ENCODE data around the gene GRIN1. TPM values are rescaled to one million over a fixed set of nuclear protein-coding genes. Genes with fewer than 3 reads are reported as not detected.
A peak's percentile ranks its signal among the peaks of the same experiment; 100 is the strongest.

Gene GRIN1
- total RNA-seq, 1 donor from 2014 or later, result not detected

DNA sequence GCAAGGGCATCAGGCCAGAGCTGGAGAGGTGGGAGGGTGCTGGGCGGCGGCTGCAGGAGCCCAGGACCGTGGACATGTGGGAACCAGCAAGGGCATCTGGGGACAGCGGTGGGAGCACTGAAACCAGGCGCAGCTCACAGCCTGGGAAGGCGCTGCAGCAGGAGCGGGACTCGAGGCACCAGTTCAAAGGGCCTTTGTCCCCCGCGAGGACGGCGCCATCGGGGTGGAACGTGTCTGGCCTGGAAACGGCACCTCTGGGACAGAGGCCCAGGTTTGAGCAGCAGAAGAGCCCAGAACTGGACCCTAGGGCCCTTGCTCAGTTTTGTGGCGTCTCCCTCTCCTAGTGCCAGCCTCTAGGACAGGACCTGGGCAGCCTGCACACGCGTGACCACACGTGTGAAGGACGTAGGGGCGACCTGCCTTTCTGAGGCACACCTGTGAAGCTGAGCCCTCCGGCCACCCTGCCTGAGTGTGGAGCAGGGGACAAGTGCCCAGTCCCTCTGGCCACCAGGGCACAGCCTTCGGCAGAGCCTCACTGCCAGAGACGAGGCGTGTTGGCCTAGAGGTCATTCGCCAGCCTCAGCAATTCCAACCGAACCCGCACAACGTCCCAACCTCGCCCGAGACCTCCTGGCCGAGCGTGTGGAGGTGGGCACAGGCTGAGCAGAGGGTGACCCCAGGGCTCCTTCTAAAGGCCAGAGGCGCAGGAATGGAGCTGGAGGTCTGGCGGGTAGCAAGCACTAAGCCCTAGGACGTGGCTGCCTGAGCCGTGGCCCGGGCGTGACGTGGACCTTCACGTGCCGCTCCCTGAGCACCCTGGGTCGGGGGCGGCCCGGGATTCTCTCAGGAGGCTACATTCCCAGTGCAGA lies 35.1 kb downstream of the GRIN1 start:
- DNase-seq (ENCODE audit: extremely low read depth, low read depth, low spot score), result no peak

DNA sequence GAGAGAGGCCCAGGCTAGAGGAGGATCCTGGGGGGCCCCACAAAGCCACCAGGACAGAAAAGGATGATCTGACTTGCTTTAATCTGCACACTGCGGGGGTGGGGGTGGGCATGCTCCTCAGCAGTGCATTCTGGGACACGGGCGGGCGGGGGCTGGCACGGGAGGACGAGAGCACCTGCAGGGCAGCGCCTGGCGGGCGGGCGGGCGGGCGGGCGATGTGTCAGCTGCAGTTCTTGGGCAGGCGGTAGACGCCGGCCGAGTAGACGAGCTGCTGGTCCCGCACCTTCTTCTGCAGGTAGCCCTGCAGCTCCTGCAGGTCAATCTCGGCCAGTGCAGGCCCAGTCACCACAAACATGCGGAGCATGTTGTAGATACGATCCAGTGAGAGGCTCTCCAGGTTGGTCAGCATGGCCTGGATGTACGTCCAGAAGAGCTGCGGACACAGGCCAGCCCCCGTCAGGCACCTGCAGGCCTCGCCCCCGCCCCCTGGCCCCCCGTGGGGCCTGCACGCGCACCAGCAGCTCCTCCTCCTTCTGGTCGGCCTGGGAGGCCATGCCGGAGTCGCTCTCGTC lies 35.9 kb downstream of the GRIN1 start:
- DNase-seq (ENCODE audit: extremely low read depth, low read depth, low spot score), result no peak

- DNase-seq (ENCODE audit: extremely low read depth, low read depth, low spot score), result no peak
Measured at GRCh38 chr9:137175345-137175961, 36.5 kb downstream of the GRIN1 start.

DNA sequence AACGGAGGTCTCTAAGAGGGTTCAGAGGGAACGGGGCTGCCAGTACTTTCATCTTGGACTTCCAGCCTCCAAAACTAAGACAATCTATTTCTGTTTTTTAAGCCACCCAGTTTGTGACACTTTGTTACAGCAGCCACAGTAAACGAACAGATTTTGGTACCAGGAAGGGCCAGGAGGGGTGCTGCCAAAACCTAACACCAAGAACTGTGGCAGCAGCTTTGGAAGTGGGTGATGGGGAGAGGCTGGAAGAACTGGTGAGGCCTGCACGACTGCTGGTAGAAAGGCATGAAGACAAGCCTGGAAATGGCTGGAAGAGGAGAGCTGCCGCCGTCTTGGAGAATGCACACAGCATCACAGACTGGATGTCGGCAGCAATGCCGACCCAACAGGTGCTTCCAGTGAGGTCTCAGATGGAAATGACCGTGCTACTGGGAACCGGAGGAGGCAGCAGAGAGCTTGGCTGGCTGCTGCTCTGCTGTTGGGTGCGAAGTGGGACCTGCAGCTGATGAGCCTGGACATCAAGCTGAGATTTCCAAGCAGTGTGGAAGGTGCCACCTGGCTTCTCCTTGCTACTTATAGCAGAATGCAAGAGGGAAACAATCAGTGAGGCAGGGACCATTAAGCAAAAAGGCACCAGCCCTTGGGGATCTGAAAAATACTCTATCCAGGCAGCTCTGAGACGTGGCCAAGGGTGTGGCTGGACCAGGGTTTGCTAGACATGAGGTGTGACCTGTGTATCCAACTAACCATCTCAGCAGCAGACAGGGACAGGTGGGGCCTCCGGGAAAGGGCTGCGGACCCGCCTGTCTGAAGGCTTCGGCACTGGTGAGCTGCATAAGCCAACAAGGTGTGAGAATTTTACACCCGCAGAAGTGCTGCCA lies 37.6 kb downstream of the GRIN1 start:
- DNase-seq (ENCODE audit: extremely low read depth, low read depth, low spot score), result no peak

DNA sequence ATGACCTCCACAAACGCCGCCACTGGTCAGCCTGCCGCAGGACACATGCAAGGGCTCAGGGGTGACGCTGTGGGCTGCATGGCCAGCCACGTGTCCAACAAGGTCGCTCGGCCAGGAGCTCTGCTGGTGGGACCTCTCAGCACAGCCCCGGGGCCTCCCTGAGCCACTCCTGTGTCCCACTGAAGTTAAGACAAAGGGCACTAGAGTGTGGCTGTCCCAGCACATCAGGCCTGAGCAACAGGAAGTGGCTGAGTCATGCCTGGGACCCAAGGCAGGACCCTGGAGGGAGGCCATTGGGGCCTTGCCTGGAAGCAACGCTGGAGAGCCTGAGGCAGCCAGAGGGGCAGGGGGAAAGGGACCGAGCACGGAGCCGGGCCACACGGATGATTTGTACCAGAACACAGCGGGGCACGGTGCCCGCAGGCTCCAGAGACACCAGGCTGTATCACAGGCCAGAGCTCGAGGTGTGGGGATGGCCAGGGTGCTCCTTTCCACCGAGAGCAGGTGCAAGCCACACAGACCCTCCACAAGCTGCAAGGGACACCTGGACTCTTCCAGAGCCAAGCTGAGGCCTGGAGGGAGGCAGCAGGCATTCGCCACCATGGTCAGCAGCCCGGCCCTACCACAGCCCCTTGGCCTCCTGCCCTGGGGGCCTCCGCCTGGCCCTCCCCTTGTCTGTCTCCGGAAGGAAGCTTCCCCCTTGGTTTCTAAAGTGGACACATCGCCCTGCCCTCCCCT lies 39.4 kb downstream of the GRIN1 start:
- DNase-seq (ENCODE audit: extremely low read depth, low read depth, low spot score), result no peak

DNA sequence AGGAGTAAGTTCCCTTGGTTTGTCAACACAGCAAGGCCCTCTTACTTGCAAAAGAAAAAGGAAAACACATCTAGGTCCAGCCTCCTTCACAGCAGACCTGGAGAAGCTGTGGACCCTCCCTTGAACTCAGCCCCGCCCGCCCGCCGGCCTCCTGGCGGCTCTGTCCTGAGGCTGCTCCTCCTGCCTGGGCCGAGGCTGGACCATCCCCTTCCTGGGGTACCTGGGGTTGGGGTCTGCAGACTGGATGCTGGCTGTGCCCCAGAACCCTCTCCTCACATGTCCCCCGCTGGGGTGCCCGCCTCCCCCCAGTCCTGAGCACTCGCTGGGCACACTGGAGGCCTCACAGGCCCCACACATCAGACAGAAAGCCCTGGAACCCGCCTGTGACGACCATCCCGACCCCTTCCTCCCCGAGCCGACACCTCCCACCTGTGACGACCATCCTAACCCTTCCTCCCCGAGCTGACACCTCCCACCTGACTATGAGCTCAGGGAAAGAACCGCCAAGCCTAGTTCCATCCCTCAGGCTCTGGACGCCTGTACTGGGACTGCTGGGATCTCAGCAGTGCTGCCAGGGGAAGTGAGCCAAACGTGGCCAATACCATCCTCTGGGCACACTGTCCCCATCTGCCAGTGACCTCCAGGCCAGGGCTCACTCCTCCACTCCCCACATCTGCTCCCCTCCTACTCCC lies 40.1 kb downstream of the GRIN1 start:
- no peak for DNase-seq (ENCODE audit: extremely low read depth, low read depth, low spot score)

DNA sequence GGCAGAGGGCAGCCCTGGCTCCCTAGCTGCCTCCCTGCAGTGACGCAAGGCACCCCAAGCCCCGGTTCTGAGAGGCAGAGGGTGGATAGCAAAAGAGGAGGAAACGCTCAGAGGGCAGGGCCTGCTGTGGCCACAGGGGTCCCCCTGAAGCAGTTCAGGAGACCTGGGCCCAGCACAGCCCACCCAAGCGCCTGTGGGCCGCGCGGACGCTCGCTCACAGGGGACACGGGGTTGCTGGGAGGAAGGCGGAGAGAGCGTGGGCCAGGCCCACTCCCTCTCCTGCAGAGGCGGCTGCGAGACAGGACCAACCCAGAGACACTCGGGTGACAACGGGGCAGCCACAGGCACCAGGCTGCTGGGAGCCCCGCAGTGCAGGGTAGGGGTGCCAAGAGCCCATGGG lies 40.8 kb downstream of the GRIN1 start:
- no peak for DNase-seq (ENCODE audit: extremely low read depth, low read depth, low spot score)

DNA sequence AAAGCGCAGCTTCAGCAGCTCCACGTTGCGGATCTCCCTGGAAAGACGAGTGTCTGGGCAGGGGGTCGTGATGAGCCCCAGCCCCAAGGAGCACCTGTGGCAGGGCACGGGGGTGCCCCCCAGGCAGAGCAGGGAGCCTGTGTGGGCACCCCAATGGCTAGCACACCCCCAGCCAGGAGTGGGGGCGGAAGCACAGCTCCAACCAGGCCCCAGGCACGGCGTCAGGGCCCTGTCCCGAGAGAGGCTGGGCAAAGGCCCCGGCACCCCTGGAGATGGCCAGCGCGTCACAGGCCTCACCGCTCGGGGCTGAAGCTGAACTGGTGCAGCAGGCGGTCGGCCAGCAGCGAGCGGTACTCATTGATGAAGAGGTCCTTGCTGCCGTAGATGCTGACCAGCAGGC lies 41.5 kb downstream of the GRIN1 start:
- DNase-seq (ENCODE audit: extremely low read depth, low read depth, low spot score), result no peak

GRCh38 chr9:137181680-137182079 lies 42.7 kb downstream of the GRIN1 start:
- DNase-seq (ENCODE audit: extremely low read depth, low read depth, low spot score), result no peak

DNA sequence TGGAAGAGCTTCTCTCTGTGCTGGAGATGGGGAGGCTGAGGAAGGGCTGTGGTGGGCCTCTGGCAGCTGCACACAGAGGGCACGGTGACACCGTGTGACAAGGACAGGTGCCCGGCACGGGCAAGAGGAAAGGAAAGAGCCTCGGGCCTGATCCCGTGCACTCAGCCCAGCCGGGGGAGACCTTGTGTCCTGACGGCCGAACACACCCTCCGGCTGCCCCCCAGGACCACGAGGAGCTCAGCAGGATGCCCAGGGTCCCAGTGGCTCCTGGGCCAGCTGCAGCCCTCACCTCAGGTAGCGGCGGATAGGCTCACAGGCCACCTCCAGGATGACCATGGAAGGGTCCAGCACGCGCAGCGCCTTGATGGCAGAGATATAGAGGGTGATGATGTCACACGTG lies 43.9 kb downstream of the GRIN1 start:
- DNase-seq (ENCODE audit: extremely low read depth, low read depth, low spot score), result no peak

DNA sequence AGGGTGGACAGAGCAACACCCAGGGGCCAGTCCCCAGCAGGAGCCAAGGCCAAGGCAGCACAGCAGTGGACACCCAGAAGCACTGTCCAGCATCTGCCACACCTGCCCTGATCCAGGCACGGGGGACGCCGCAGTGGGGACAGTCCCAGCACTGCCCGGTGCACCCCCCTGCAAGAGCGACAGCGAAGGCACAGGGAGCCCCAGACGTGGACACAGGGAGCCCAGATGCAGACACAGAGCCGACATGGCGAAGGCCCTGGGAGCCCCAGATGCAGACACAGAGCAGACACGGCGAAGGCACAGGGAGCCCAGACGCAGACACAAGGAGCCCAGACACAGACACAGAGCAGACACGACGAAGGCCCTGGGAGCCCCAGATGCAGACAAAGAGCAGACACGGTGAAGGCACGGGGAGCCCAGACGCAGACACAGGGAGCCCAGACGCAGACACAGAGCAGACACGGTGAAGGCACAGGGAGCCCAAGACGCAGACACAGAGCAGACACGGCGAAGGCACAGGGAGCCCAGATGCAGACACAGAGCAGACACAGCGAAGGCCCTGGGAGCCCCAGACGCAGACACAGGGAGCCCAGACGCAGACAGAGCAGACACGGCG lies 45.1 kb downstream of the GRIN1 start:
- no peak for DNase-seq (ENCODE audit: extremely low read depth, low read depth, low spot score)

DNA sequence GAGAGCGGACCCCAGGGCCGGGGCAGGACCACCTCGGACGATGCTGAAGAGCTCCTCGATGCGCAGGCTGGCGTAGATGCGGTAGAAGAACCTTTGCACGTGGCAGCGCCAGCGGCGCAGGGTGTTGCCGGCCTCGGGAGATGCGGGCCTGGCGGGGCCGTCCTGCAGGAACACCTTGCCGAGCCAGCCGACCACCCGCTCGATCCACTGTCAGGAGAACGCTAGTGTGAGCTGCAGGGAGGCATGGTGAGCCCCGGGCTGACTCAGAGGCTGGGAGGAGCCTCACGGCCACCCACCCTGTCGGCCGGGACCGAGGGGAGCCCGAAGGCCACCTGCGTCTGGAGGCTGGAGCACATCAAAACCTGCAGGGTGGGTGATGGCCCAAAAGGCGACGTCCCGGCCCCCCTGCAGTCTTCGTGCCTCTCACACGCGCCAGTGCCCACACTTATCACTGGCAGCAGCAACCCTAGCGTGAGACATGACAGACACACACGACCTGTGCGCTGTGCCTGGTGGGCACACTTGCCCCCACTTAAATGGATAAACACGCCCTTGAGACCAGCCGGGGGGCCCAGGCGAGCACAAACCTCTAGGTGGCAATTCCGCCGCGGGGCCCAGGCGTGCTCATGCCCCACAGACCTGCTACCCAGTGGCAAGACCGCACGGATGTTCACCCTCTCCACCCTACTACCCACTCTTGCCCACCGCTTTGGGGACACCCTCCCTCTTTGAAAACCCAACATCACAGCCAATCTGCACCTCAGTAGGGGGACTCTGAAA lies 46.1 kb downstream of the GRIN1 start:
- DNase-seq (ENCODE audit: extremely low read depth, low read depth, low spot score), result no peak

DNA sequence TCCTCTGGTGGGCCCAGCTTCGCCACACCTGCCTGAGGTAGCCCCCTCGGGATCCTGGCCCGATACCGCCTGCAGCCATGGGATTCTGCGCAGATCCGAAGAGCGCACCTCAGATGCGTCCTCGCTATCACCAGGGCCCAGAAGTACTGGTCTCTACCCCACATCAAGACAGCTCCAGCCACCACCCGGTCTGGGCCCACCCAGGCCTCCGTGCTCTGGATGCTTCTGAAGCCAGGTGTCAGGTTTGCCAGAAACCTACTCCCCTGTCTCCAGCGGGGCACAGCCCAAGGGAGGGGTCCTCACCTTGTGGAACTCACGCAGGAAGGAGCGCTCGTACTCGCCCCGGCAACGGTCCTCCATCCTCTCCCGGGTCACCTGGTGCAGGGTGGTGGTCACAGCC lies 47.0 kb downstream of the GRIN1 start:
- no peak for DNase-seq (ENCODE audit: extremely low read depth, low read depth, low spot score)

GRCh38 chr9:137186385-137186784 lies 47.4 kb downstream of the GRIN1 start:
- DNase-seq (ENCODE audit: extremely low read depth, low read depth, low spot score), result no peak

- DNase-seq (ENCODE audit: extremely low read depth, low read depth, low spot score), result no peak
Measured at GRCh38 chr9:137187386-137187785, 48.4 kb downstream of the GRIN1 start.

DNA sequence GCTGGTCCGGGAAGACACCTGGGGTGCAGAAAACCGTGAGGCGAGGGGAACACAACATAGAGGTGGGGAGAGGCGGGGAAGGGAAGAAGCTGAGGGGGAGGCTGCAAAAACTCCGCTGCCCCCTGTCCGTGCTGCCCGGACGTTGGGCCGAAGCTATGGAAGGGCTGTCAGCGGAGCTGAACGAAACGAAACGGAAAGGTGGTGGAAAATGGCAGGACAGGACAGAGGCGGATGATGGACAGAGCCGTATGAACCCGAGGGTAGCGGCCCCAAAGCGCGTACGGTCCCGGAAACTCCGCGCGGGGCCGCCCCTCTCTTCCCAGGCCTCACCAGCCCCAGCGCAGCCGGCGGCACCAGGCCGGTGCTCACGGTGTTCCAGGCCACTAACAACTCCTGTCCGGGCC lies 49.1 kb downstream of the GRIN1 start:
- no peak for DNase-seq (ENCODE audit: extremely low read depth, low read depth, low spot score)

- DNase-seq (ENCODE audit: extremely low read depth, low read depth, low spot score), result peak; percentile 34
Measured at GRCh38 chr9:137188490-137189296, 49.7 kb downstream of the GRIN1 start, which contains the start of the genes ANAPC2 and SSNA1. Gene ANAPC2, minus strand, starts transcription at chr9:137188560. Its CDS starts 28 bp downstream, at chr9:137188532. Gene SSNA1, plus strand, starts transcription at chr9:137188676. Its CDS starts 51 bp downstream, at chr9:137188727.

Data from glomerular endothelial cell (primary cell).